T-cell (primary cell): ENCODE data around the gene UTP4. TPM values are rescaled to one million over a fixed set of nuclear protein-coding genes. Genes with fewer than 3 reads are reported as not detected.

Experiments used
- ATAC-seq, 4 experiments: fragments of 200-7000 bp in 3 of 4; fragments of 150-1000 bp in 1 of 4; cut with Tn5 transposase; replicated peaks in 1 of 4; 1 replicate in 3 of 4; 2 replicates in 1 of 4; pipeline ENCODE4 v1.10.0; 2021; ENCODE audit warnings: moderate library complexity in 3 of 4, mild to moderate bottlenecking in 2 of 4, moderate number of reproducible peaks in 1 of 4
- CTCF ChIA-PET, 2 donors: fragments of 300-600 bp; sonication (Branson Sonifier 250); formaldehyde crosslinking; loops; one replicate each; lab custom pipeline; 2022; ENCODE audit warnings: antibody characterized with exemption in 2 of 2; lab: Charles Lee
- POLR2A ChIA-PET, 2 donors: fragments of 300-600 bp; sonication (Branson Sonifier 250); formaldehyde crosslinking; loops; one replicate each; lab custom pipeline; 2022; ENCODE audit warnings: antibody characterized with exemption in 2 of 2; lab: Charles Lee
- DNase-seq, 35 experiments: peaks; one replicate each; pipeline versions ENCODE4 v3.0.0 to v3.0.0-alpha.2; 2013 to 2023
- H3K27ac ChIP-seq: one replicate; pipeline ENCODE4 v1.5.1; 2013; ENCODE audit warnings: low read length
- H3K27me3 ChIP-seq, 2 experiments: replicated peaks in 1 of 2; 1 replicate in 1 of 2; 2 replicates in 1 of 2; pipeline versions ENCODE4 v1.6.1 to v1.7.0; 2013; ENCODE audit warnings: low read length in 1 of 2, mixed read lengths in 1 of 2; ENCODE audit not compliant: control insufficient read depth in 2 of 2, insufficient read depth in 2 of 2; ENCODE audit errors: extremely low read depth in 1 of 2
- H3K36me3 ChIP-seq, 2 donors: 1 replicate in 1 of 2; 2 replicates in 1 of 2; pipeline versions ENCODE4 v1.6.1 to v1.7.0; 2013; ENCODE audit warnings: low read length in 1 of 2; ENCODE audit not compliant: control insufficient read depth in 2 of 2, insufficient read depth in 1 of 2; ENCODE audit errors: extremely low read depth in 1 of 2
- H3K4me1 ChIP-seq, 2 experiments: 1 replicate in 1 of 2; 2 replicates in 1 of 2; pipeline versions ENCODE4 v1.6.1 to v1.7.0; 2013; ENCODE audit warnings: low read length in 2 of 2, mixed read lengths in 1 of 2; ENCODE audit not compliant: insufficient read depth in 2 of 2, control insufficient read depth in 1 of 2; ENCODE audit errors: extremely low read depth in 1 of 2
- H3K4me3 ChIP-seq, 2 donors: 1 replicate in 1 of 2; 2 replicates in 1 of 2; pipeline versions ENCODE4 v1.5.1 to v1.7.0; 2013; ENCODE audit warnings: mild to moderate bottlenecking in 2 of 2, low read length in 1 of 2, moderate library complexity in 1 of 2; ENCODE audit not compliant: control insufficient read depth in 1 of 2; ENCODE audit errors: extremely low read depth in 1 of 2
- H3K9me3 ChIP-seq: 2 replicates; pipeline ENCODE4 v1.7.0; 2013
- H3K27ac Mint-ChIP-seq, 2 donors: one replicate each; pipeline ENCODE4 v1.8.0; 2020 to 2021; ENCODE audit warnings: mild to moderate bottlenecking in 2 of 2, mixed read lengths in 2 of 2
- H3K27me3 Mint-ChIP-seq, 2 donors: one replicate each; pipeline ENCODE4 v1.8.0; 2021 to 2022; ENCODE audit warnings: mixed read lengths in 2 of 2
- H3K36me3 Mint-ChIP-seq: one replicate; pipeline ENCODE4 v1.8.0; 2021; ENCODE audit warnings: mixed read lengths
- H3K4me1 Mint-ChIP-seq, 3 donors: one replicate each; pipeline ENCODE4 v1.8.0; 2020 to 2022; ENCODE audit warnings: mixed read lengths in 3 of 3, mild to moderate bottlenecking in 1 of 3
- H3K4me3 Mint-ChIP-seq, 3 donors: one replicate each; pipeline ENCODE4 v1.8.0; 2020 to 2022; ENCODE audit warnings: mild to moderate bottlenecking in 3 of 3, mixed read lengths in 3 of 3, moderate library complexity in 3 of 3
- H3K9me3 Mint-ChIP-seq, 3 donors: one replicate each; pipeline ENCODE4 v1.8.0; 2020 to 2022; ENCODE audit warnings: mixed read lengths in 3 of 3
- WGBS: methylation state at CpG from one replicate; pipeline ENCODE4 v1.1.5; 2013; ENCODE audit warnings: missing lambda C conversion rate; ENCODE audit not compliant: insufficient coverage; 5-methylcytosine and 5-hydroxymethylcytosine counted together
- total RNA-seq, 35 experiments: library from RNA in 6 of 35; stranded (reverse) in 6 of 35; fragments of 120-200 nt in 1 of 35; gene quantifications; one replicate each; pipeline versions ENCODE4 v1.2.1 to v1.2.4 and lab custom pipeline; 2013 to 2026

UTP4 gene
- total RNA-seq, 5 donors from 2014 or later (not counting 1 experiment from before 2014, with no cell fraction given) = 30.3 to 42.5 (median 37.8) TPM

DNA sequence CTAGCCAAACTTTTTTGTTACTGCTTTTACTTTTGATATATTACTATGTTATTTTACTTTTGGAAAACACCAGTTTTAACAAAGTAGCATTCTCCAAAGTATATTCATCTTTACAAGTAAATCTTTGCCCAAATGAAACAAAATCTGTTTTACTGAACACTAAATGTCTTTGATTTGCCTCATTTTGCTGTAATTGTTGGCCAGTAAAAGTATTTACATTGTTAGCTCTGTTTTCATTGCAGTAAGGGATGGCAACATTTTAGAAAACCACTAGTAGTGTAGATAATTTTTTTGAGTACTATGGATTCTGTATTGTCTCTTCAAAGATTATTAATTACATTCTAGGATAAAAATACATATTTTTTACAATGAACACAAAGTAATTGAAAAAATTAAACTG is 65.1 kb downstream of the UTP4 start:
- ChIA-PET CTCF (interaction anchor here in 1 of 2 donors (1.1 kb wide), 1 partner anchor 47 kb away, joined by 3 read pairs; no protein-coding TSS in a partner anchor), POLR2A (no interaction called here)
- Mint-ChIP-seq H3K9me3 (no peaks in the 10 kb centered on the region), H3K36me3 (peaks cover 6% of the 10 kb centered on the region), H3K27me3 (no peaks in the 10 kb centered on the region), H3K4me1 (peaks cover 15 to 31% (median 26%) of the 10 kb centered on the region in 3 donors), H3K4me3 (no peak overlapping the region), H3K27ac (no peak overlapping the region)
- Histone ChIP-seq H3K4me3 (no peak overlapping the region), H3K27me3 (no peaks in the 10 kb centered on the region), H3K27ac (no peak overlapping the region), H3K36me3 (no peaks in the 10 kb centered on the region), H3K9me3 (no peaks in the 10 kb centered on the region), H3K4me1 (peaks cover 0 to 2% of the 10 kb centered on the region in 2 experiments)
- DNase-seq (no peak), ATAC-seq (no peak)

DNA sequence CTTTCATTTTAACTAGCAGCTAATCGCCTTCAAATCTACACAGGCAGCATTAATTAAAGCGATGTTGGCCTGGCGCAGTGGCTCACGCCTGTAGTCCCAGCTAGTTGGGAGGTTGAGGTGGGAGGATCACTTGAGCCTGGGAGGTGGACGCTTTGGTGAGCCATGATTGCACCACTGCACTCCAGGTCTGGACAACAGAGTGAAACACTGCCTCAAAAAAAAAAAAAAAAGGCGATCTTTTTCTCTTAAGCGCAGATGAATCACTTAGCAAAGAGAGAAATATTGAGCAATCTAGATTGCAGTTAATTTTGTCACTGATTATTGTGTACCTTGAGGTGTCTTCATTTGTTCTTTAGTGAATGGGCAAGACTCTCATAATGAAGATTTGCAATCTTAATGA is 66.9 kb downstream of the UTP4 start:
- Histone ChIP-seq H3K27me3 (no peaks in the 10 kb centered on the region), H3K36me3 (no peaks in the 10 kb centered on the region), H3K4me3 (no peak overlapping the region), H3K4me1 (no peaks in the 10 kb centered on the region), H3K27ac (no peak overlapping the region), H3K9me3 (no peaks in the 10 kb centered on the region)
- peaks cover 9 to 24% (median 22%) of the 10 kb centered on the region in 3 donors for H3K4me1 Mint-ChIP-seq
- no CpG with 5 or more reads among the region's 7 CpGs for WGBS
- ChIA-PET CTCF (interaction anchor here in 1 of 2 donors (0.5 to 0.7 kb wide), 2 partner anchors 39 kb away, joined by 3 to 4 read pairs; no protein-coding TSS in a partner anchor), POLR2A (no interaction called here)
- H3K27ac Mint-ChIP-seq = no peak overlapping the region
- H3K27me3 Mint-ChIP-seq = no peaks in the 10 kb centered on the region
- DNase-seq = no peak
- no peak for ATAC-seq
- no peaks in the 10 kb centered on the region for H3K9me3 Mint-ChIP-seq
- peaks cover 10% of the 10 kb centered on the region for H3K36me3 Mint-ChIP-seq
- no peak overlapping the region for H3K4me3 Mint-ChIP-seq

DNA sequence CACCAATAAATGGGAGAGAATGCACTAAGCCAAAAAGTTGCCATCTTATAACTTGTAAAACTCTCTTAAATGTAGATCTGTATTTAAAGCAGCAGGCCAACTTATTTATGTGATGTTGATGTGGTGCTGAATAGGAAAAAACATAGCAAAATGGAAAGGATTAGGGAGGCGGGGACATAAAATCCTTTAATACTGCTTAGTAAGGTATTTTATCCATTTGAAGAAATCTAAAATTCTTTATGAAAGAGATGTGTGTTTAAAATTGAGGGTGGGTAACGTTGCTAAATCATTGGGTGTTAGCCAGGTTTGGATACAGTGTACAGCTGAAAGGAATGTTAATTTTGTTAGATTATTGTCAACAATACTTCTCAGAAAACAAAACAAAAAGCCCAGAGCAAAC is 68.8 kb downstream of the UTP4 start:
- no CpG with 5 or more reads among the region's 2 CpGs for WGBS
- Histone ChIP-seq H3K4me1 (no peaks in the 10 kb centered on the region), H3K9me3 (no peaks in the 10 kb centered on the region), H3K36me3 (no peaks in the 10 kb centered on the region), H3K4me3 (no peak overlapping the region), H3K27ac (no peak overlapping the region), H3K27me3 (no peaks in the 10 kb centered on the region)
- Mint-ChIP-seq H3K27ac (no peak overlapping the region), H3K36me3 (peaks cover 16% of the 10 kb centered on the region), H3K4me3 (no peak overlapping the region), H3K4me1 (peaks cover 9 to 28% (median 25%) of the 10 kb centered on the region in 3 donors), H3K9me3 (no peaks in the 10 kb centered on the region), H3K27me3 (no peaks in the 10 kb centered on the region)
- CTCF ChIA-PET = interaction anchor here in 1 of 2 donors (0.7 kb wide), 1 partner anchor 86 kb away, joined by 3 read pairs; no protein-coding TSS in a partner anchor
- no peak for ATAC-seq
- no peak for DNase-seq
- POLR2A ChIA-PET = interaction anchor here in 1 of 2 donors (0.7 kb wide), 1 partner anchor 8 kb away, joined by 3 read pairs; no protein-coding TSS in a partner anchor

DNA sequence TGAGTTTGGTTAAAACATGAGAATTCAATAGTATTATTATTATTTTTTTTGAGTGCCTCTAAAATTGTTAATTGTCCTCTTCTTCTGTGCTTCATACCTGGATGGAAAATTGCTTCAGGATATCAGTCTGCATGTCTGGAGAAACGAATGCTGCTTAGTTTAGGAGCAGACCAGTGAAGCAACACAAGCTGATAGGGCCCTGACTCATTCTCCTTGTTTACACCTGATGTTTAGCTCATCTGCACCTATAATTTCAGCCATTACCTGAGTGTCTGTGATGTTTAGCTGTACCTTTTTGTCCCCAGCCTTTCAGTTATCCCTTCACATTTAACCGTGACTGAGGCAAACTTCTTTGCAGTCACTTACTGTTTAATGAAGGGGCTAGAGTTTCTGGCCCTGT is 69.3 kb downstream of the UTP4 start:
- Mint-ChIP-seq H3K27ac (no peak overlapping the region), H3K9me3 (no peaks in the 10 kb centered on the region)
- no peaks in the 10 kb centered on the region for H3K4me1 ChIP-seq

DNA sequence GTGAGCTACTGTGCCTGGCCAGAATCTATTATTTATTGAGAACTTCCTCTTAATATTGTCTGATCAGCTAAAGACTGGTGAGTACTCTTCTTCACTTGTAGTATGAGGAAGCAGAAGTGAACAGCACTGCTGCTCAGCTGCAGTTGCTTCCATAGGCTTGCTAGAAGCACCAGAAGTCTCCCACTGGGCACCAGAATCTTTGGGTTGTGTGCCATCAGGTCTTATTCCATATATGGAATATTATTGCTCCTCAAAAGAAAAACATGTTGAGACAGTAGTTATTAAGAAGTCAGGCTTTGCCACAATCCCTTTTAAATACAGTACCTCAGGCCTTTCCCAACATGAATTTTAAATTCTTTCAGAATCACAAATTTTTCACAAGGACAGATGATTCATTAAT is 71.7 kb downstream of the UTP4 start:
- Mint-ChIP-seq H3K27me3 (no peaks in the 10 kb centered on the region), H3K9me3 (no peaks in the 10 kb centered on the region), H3K27ac (peak overlapping the region; percentile 29 to 39), H3K4me3 (no peak overlapping the region), H3K4me1 (peaks cover 0 to 20% (median 14%) of the 10 kb centered on the region in 3 donors), H3K36me3 (peaks cover 12% of the 10 kb centered on the region)
- Histone ChIP-seq H3K9me3 (no peaks in the 10 kb centered on the region), H3K4me3 (no peak overlapping the region), H3K27ac (no peak overlapping the region), H3K36me3 (no peaks in the 10 kb centered on the region), H3K4me1 (no peaks in the 10 kb centered on the region), H3K27me3 (no peaks in the 10 kb centered on the region)
- CTCF ChIA-PET = no interaction called here
- DNase-seq (no peak), ATAC-seq (no peak)
- POLR2A ChIA-PET = no interaction called here

More for the DNA sequence above, 69.3 kb downstream of the UTP4 start:
- peaks cover 16% of the 10 kb centered on the region for H3K36me3 Mint-ChIP-seq
- no CpG with 5 or more reads among the region's 2 CpGs for WGBS
- Histone ChIP-seq H3K27me3 (no peaks in the 10 kb centered on the region), H3K27ac (no peak overlapping the region), H3K4me3 (no peak overlapping the region), H3K9me3 (no peaks in the 10 kb centered on the region), H3K36me3 (no peaks in the 10 kb centered on the region)
- POLR2A ChIA-PET = interaction anchor here in 1 of 2 donors (0.7 kb wide), 1 partner anchor 9 kb away, joined by 3 read pairs; no protein-coding TSS in a partner anchor
- CTCF ChIA-PET = interaction anchor here in 1 of 2 donors (0.7 kb wide), 1 partner anchor 86 kb away, joined by 3 read pairs; no protein-coding TSS in a partner anchor
- no peak for ATAC-seq
- no peaks in the 10 kb centered on the region for H3K27me3 Mint-ChIP-seq
- no peak for DNase-seq
- peaks cover 8 to 27% (median 23%) of the 10 kb centered on the region in 3 donors for H3K4me1 Mint-ChIP-seq
- H3K4me3 Mint-ChIP-seq = no peak overlapping the region

DNA sequence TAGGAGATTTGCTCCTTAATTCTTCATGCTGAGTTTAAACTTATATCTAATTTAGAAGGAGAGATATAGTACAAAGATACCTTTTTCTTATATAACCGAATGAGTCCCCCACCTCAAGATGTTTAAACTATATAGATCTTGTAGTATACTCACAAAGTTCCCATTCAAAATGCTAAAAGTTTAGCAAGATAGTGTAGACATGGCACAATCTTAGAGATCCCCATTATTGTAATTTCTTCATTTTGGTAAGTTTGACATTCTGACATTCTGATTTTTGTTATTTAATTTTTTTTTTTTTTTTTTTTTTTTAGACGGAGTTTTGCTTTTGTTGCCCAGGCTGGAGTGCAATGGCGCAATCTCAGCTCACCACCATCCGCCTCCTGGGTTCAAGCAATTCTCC is 77.3 kb downstream of the UTP4 start:
- no peak overlapping the region for H3K27ac ChIP-seq
- H3K27ac Mint-ChIP-seq = no peak overlapping the region
- no peaks in the 10 kb centered on the region for H3K9me3 ChIP-seq

More for the DNA sequence above, 77.3 kb downstream of the UTP4 start:
- H3K4me1 ChIP-seq = no peaks in the 10 kb centered on the region
- Mint-ChIP-seq H3K9me3 (no peaks in the 10 kb centered on the region), H3K4me3 (no peak overlapping the region), H3K4me1 (peaks cover 0 to 10% (median 1%) of the 10 kb centered on the region in 3 donors), H3K36me3 (peaks cover 3% of the 10 kb centered on the region), H3K27me3 (no peaks in the 10 kb centered on the region)
- ATAC-seq (no peak), DNase-seq (no peak)
- no CpG with 5 or more reads among the region's 4 CpGs for WGBS
- no peaks in the 10 kb centered on the region for H3K27me3 ChIP-seq
- H3K36me3 ChIP-seq = no peaks in the 10 kb centered on the region
- ChIA-PET CTCF (no interaction called here), POLR2A (no interaction called here)
- H3K4me3 ChIP-seq = no peak overlapping the region
